ENCODE data around the gene LLGL2. TPM values are rescaled to one million over a fixed set of nuclear protein-coding genes. Genes with fewer than 3 reads are reported as not detected.

LLGL2 gene
- polyA plus RNA-seq, 3 donors from 2014 or later: 81.2 to 137 (median 84.4) TPM

- H3K4me1 Mint-ChIP-seq: peaks cover 23 to 36% of the 10 kb centered on the region in 2 donors
- H3K27me3 Mint-ChIP-seq (ENCODE audit: low read depth in 3 of 3): peaks cover 0 to 5% (median 0%) of the 10 kb centered on the region in 3 donors
- no peaks in the 10 kb centered on the region for H3K9me3 Mint-ChIP-seq
- no peak for DNase-seq
- peak overlapping the region; percentile 81 to 91 (median 84) for H3K27ac Mint-ChIP-seq
- peaks cover 10 to 13% (median 12%) of the 10 kb centered on the region in 3 donors for H3K36me3 Mint-ChIP-seq
- H3K4me3 Mint-ChIP-seq: peak overlapping the region; percentile 90 to 96 (median 92)
These were observed 1.2 kb downstream of the LLGL2 start for GRCh38 chr17:75526555-75527270.

- H3K27ac Mint-ChIP-seq: peak overlapping the region in 2 of 6 donors; percentile 12 to 20
- DNase-seq: no peak
- peaks cover 52 to 62% of the 10 kb centered on the region in 2 donors for H3K4me1 Mint-ChIP-seq
- no peaks in the 10 kb centered on the region for H3K9me3 Mint-ChIP-seq
- H3K27me3 Mint-ChIP-seq (ENCODE audit: low read depth in 3 of 3): peaks cover 0 to 11% (median 5%) of the 10 kb centered on the region in 3 donors
- H3K36me3 Mint-ChIP-seq: peaks cover 4 to 11% (median 8%) of the 10 kb centered on the region in 3 donors
- H3K4me3 Mint-ChIP-seq: no peak overlapping the region
These were observed 5.6 kb downstream of the LLGL2 start for GRCh38 chr17:75530837-75531720.

GRCh38 chr17:75531721-75532072, 6.2 kb downstream of the LLGL2 start:
- no peak overlapping the region for H3K4me3 Mint-ChIP-seq
- H3K9me3 Mint-ChIP-seq: no peaks in the 10 kb centered on the region
- no peak for DNase-seq
- H3K36me3 Mint-ChIP-seq: peaks cover 4 to 11% (median 8%) of the 10 kb centered on the region in 3 donors
- peaks cover 52 to 61% of the 10 kb centered on the region in 2 donors for H3K4me1 Mint-ChIP-seq
- H3K27me3 Mint-ChIP-seq (ENCODE audit: low read depth in 3 of 3): peaks cover 0 to 11% (median 8%) of the 10 kb centered on the region in 3 donors
- H3K27ac Mint-ChIP-seq: no peak overlapping the region

GRCh38 chr17:75535119-75535537, 9.6 kb downstream of the LLGL2 start:
- Mint-ChIP-seq H3K36me3 (peaks cover 5 to 13% (median 7%) of the 10 kb centered on the region in 3 donors), H3K27ac (peak overlapping the region; percentile 92 to 99 (median 98)), H3K4me3 (peak overlapping the region; percentile 78 to 96 (median 88)), H3K4me1 (peaks cover 52 to 60% of the 10 kb centered on the region in 2 donors), H3K27me3 (ENCODE audit: low read depth in 3 of 3) (peaks cover 0 to 11% (median 9%) of the 10 kb centered on the region in 3 donors), H3K9me3 (no peaks in the 10 kb centered on the region)
- peak; percentile 89 to 90 (median 89) for DNase-seq

- Mint-ChIP-seq H3K27ac (peak overlapping the region; percentile 92 to 99 (median 98)), H3K4me3 (peak overlapping the region; percentile 78 to 96 (median 88)), H3K4me1 (peaks cover 53 to 59% of the 10 kb centered on the region in 2 donors)
These were observed 10.4 kb downstream of the LLGL2 start for GRCh38 chr17:75535871-75536270.

GRCh38 chr17:75536366-75536765, 10.9 kb downstream of the LLGL2 start:
- DNase-seq: no peak
- Mint-ChIP-seq H3K27me3 (ENCODE audit: low read depth in 3 of 3) (peaks cover 0 to 11% (median 11%) of the 10 kb centered on the region in 3 donors), H3K9me3 (no peaks in the 10 kb centered on the region), H3K36me3 (peaks cover 5 to 12% (median 7%) of the 10 kb centered on the region in 3 donors), H3K4me1 (peaks cover 54 to 59% of the 10 kb centered on the region in 2 donors), H3K4me3 (peak overlapping the region; percentile 4 to 94 (median 56)), H3K27ac (peak overlapping the region; percentile 92 to 99 (median 98))

More at GRCh38 chr17:75535871-75536270, 10.4 kb downstream of the LLGL2 start:
- Mint-ChIP-seq H3K27me3 (ENCODE audit: low read depth in 3 of 3) (peaks cover 0 to 11% (median 9%) of the 10 kb centered on the region in 3 donors), H3K36me3 (peaks cover 5 to 12% (median 7%) of the 10 kb centered on the region in 3 donors), H3K9me3 (no peaks in the 10 kb centered on the region)
- DNase-seq: peak in 1 of 3 donors; percentile 19

- peaks cover 0 to 13% (median 7%) of the 10 kb centered on the region in 3 donors for H3K27me3 Mint-ChIP-seq (ENCODE audit: low read depth in 3 of 3)
- H3K9me3 Mint-ChIP-seq: no peaks in the 10 kb centered on the region
- H3K4me1 Mint-ChIP-seq: peaks cover 44 to 49% of the 10 kb centered on the region in 2 donors
- no peak overlapping the region for H3K4me3 Mint-ChIP-seq
- no peak for DNase-seq
- H3K36me3 Mint-ChIP-seq: peaks cover 0 to 7% (median 3%) of the 10 kb centered on the region in 3 donors
- peak overlapping the region in 2 of 6 donors; percentile 24 to 27 for H3K27ac Mint-ChIP-seq
These were observed 14.7 kb downstream of the LLGL2 start for GRCh38 chr17:75539967-75540729.

- peaks cover 0 to 7% (median 3%) of the 10 kb centered on the region in 3 donors for H3K36me3 Mint-ChIP-seq
- no peaks in the 10 kb centered on the region for H3K9me3 Mint-ChIP-seq
- H3K4me1 Mint-ChIP-seq: peaks cover 41 to 45% of the 10 kb centered on the region in 2 donors
- no peak overlapping the region for H3K4me3 Mint-ChIP-seq
- H3K27me3 Mint-ChIP-seq (ENCODE audit: low read depth in 3 of 3): peaks cover 0 to 7% (median 6%) of the 10 kb centered on the region in 3 donors
- H3K27ac Mint-ChIP-seq: peak overlapping the region in 4 of 6 donors; percentile 27 to 79 (median 30)
- DNase-seq: no peak
These were observed 15.5 kb downstream of the LLGL2 start for GRCh38 chr17:75540923-75541503.

- H3K9me3 Mint-ChIP-seq: no peaks in the 10 kb centered on the region
- peaks cover 31 to 44% of the 10 kb centered on the region in 2 donors for H3K4me1 Mint-ChIP-seq
- peaks cover 3 to 7% (median 3%) of the 10 kb centered on the region in 3 donors for H3K36me3 Mint-ChIP-seq
- H3K27me3 Mint-ChIP-seq (ENCODE audit: low read depth in 3 of 3): peaks cover 0 to 6% (median 4%) of the 10 kb centered on the region in 3 donors
- no peak for DNase-seq
- H3K27ac Mint-ChIP-seq: peak overlapping the region in 3 of 6 donors; percentile 5 to 36 (median 31)
- H3K4me3 Mint-ChIP-seq: no peak overlapping the region
These were observed 16.7 kb downstream of the LLGL2 start for GRCh38 chr17:75542229-75542628.

- H3K4me3 Mint-ChIP-seq: no peak overlapping the region
- peaks cover 0 to 6% (median 4%) of the 10 kb centered on the region in 3 donors for H3K27me3 Mint-ChIP-seq (ENCODE audit: low read depth in 3 of 3)
- H3K4me1 Mint-ChIP-seq: peaks cover 34 to 51% of the 10 kb centered on the region in 2 donors
- peaks cover 3 to 8% (median 7%) of the 10 kb centered on the region in 3 donors for H3K36me3 Mint-ChIP-seq
- no peak for DNase-seq
- H3K9me3 Mint-ChIP-seq: no peaks in the 10 kb centered on the region
- H3K27ac Mint-ChIP-seq: peak overlapping the region in 1 of 6 donors; percentile 5
These were observed 17.3 kb downstream of the LLGL2 start for GRCh38 chr17:75542728-75543336.

- H3K27ac Mint-ChIP-seq: no peak overlapping the region
- H3K9me3 Mint-ChIP-seq: no peaks in the 10 kb centered on the region
- H3K4me3 Mint-ChIP-seq: no peak overlapping the region
- H3K4me1 Mint-ChIP-seq: peaks cover 32 to 56% of the 10 kb centered on the region in 2 donors
- DNase-seq: no peak
- peaks cover 0 to 14% (median 6%) of the 10 kb centered on the region in 3 donors for H3K36me3 Mint-ChIP-seq
- H3K27me3 Mint-ChIP-seq (ENCODE audit: low read depth in 3 of 3): peaks cover 0 to 6% (median 3%) of the 10 kb centered on the region in 3 donors
These were observed 18.8 kb downstream of the LLGL2 start for GRCh38 chr17:75544250-75544649.

- H3K27ac Mint-ChIP-seq: peak overlapping the region in 1 of 6 donors; percentile 35
- H3K4me1 Mint-ChIP-seq: peaks cover 31 to 55% of the 10 kb centered on the region in 2 donors
- H3K36me3 Mint-ChIP-seq: peaks cover 0 to 18% (median 6%) of the 10 kb centered on the region in 3 donors
- peaks cover 0 to 6% (median 2%) of the 10 kb centered on the region in 3 donors for H3K27me3 Mint-ChIP-seq (ENCODE audit: low read depth in 3 of 3)
- no peaks in the 10 kb centered on the region for H3K9me3 Mint-ChIP-seq
- no peak for DNase-seq
- H3K4me3 Mint-ChIP-seq: no peak overlapping the region
These were observed 20.7 kb downstream of the LLGL2 start for GRCh38 chr17:75546181-75546580.
